Colonic mucosa (tissue), 4 donors: ENCODE data around the gene CELF1. TPM values are rescaled to one million over a fixed set of nuclear protein-coding genes. Genes with fewer than 3 reads are reported as not detected.

ENCODE experiments used
- DNase-seq: peaks from one replicate; pipeline ENCODE4 v3.0.0-alpha.2; 2020
- H3K27ac ChIP-seq: fragments of 200-600 bp; one replicate; pipeline ENCODE4 v1.8.0; 2021
- H3K27me3 ChIP-seq: fragments of 200-600 bp; one replicate; pipeline ENCODE4 v1.8.0; 2021
- H3K36me3 ChIP-seq: fragments of 200-600 bp; one replicate; pipeline ENCODE4 v1.8.0; 2021
- H3K4me1 ChIP-seq: fragments of 200-600 bp; one replicate; pipeline ENCODE4 v1.8.0; 2021; ENCODE audit warnings: mild to moderate bottlenecking
- H3K4me3 ChIP-seq: fragments of 200-600 bp; one replicate; pipeline ENCODE4 v1.8.0; 2021
- H3K9ac ChIP-seq, 2 donors: one replicate each; pipeline ENCODE4 v1.7.0; 2013; ENCODE audit warnings: control low read depth in 2 of 2, low read depth in 2 of 2, low read length in 2 of 2
- H3K9me3 ChIP-seq: fragments of 200-600 bp; one replicate; pipeline ENCODE4 v1.8.0; 2021
- CTCF ChIP-seq: fragments of 200-600 bp; IDR thresholded peaks from one replicate; pipeline ENCODE4 v1.8.0; 2022; ENCODE audit warnings: antibody characterized with exemption, mild to moderate bottlenecking
- intact Hi-C: fragments of 100-400 bp; cut with DNase I; formaldehyde crosslinking; loops from one replicate; pipeline ENCODE4 v1.14.1; 2022
- total RNA-seq, 2 donors: library from RNA; stranded (reverse); fragmentation: NEBNext Ultra II Directional in 1 of 2; extraction: Animal tissue kit (Norgen Biotek cat#: 25700) in 1 of 2; gene quantifications; one replicate each; pipeline ENCODE4 v1.2.1, GENCODE V29; 2021
- donor health status: healthy.
- donor health status: DM: no; HTN: no; CAD: no.
- donor health status: DM: no; HTN: no; CAD: no.

The CELF1 gene
- total RNA-seq, 2 donors from 2014 or later, result 76.1 to 96.8 TPM

GRCh38 chr11:47431356-47432083 lies 121.4 kb downstream of the CELF1 start:
- Histone ChIP-seq H3K27ac (no peak overlapping the region), H3K4me1 (no peaks in the 10 kb centered on the region), H3K4me3 (no peak overlapping the region), H3K9ac (no peak overlapping the region), H3K36me3 (no peaks in the 10 kb centered on the region), H3K9me3 (no peaks in the 10 kb centered on the region), H3K27me3 (no peaks in the 10 kb centered on the region)
- no peak for DNase-seq
- intact Hi-C loops, result no loop called here
- TF ChIP-seq CTCF, result no peak

- no peaks in the 10 kb centered on the region for H3K27me3 ChIP-seq
- peaks cover 2% of the 10 kb centered on the region for H3K4me1 ChIP-seq
- H3K9ac ChIP-seq, result no peak overlapping the region
- H3K4me3 ChIP-seq, result no peak overlapping the region
- no peak overlapping the region for H3K27ac ChIP-seq
- H3K36me3 ChIP-seq, result no peaks in the 10 kb centered on the region
- DNase-seq, result no peak
- no peaks in the 10 kb centered on the region for H3K9me3 ChIP-seq
- intact Hi-C loops, result no loop called here
- TF ChIP-seq CTCF, result no peak
These were observed 122.4 kb downstream of the CELF1 start for GRCh38 chr11:47430524-47430923.

GRCh38 chr11:47426062-47426956 lies 126.6 kb downstream of the CELF1 start, which contains the start of gene PSMC3:
PSMC3 (minus strand) TSS chr11:47426439; CDS start chr11:47426279, 160 bp downstream.
- H3K27ac ChIP-seq, result peak within 1 kb of the TSS; percentile 82
- intact Hi-C loops, result no loop called here
- no peaks in the 10 kb centered on the region for H3K27me3 ChIP-seq
- TF ChIP-seq CTCF, result no peak
- peak within 1 kb of the TSS; percentile 74 to 81 for H3K9ac ChIP-seq
- no peaks in the 10 kb centered on the region for H3K9me3 ChIP-seq
- DNase-seq, result peak; percentile 99
- peaks cover 8% of the 10 kb centered on the region for H3K4me1 ChIP-seq
- H3K36me3 ChIP-seq, result peaks cover 5% of the 10 kb centered on the region
- peak within 1 kb of the TSS; percentile 98 for H3K4me3 ChIP-seq

GRCh38 chr11:47425611-47426010 lies 127.3 kb downstream of the CELF1 start:
- Histone ChIP-seq H3K4me1 (peaks cover 8% of the 10 kb centered on the region), H3K9me3 (no peaks in the 10 kb centered on the region), H3K27ac (peak overlapping the region; percentile 82), H3K4me3 (peak overlapping the region; percentile 98), H3K27me3 (no peaks in the 10 kb centered on the region), H3K9ac (peak overlapping the region; percentile 74 to 81), H3K36me3 (peaks cover 5% of the 10 kb centered on the region)
- no peak for DNase-seq
- intact Hi-C loops, result no loop called here
- TF ChIP-seq CTCF, result no peak

- no peak overlapping the region for H3K27ac ChIP-seq
- no peaks in the 10 kb centered on the region for H3K4me1 ChIP-seq
- H3K27me3 ChIP-seq, result no peaks in the 10 kb centered on the region
- no peak for DNase-seq
- no peak overlapping the region for H3K9ac ChIP-seq
- H3K4me3 ChIP-seq, result no peak overlapping the region
- no peaks in the 10 kb centered on the region for H3K9me3 ChIP-seq
- TF ChIP-seq CTCF, result no peak
- H3K36me3 ChIP-seq, result peaks cover 12% of the 10 kb centered on the region
- intact Hi-C loops, result no loop called here
These were observed 134.3 kb downstream of the CELF1 start for GRCh38 chr11:47418454-47419259.
